GM21576 (cell line): ENCODE data around the gene CD82.
A peak's percentile ranks its signal among the peaks of the same experiment; 100 is the strongest.

Experiments
- ATAC-seq: cut with Tn5 transposase; IDR thresholded peaks from one replicate; pipeline ENCODE4 v1.9.1; 2021; ENCODE audit warnings: mild to moderate bottlenecking, moderate library complexity; ENCODE audit not compliant: unreplicated experiment

CD82 gene

DNA sequence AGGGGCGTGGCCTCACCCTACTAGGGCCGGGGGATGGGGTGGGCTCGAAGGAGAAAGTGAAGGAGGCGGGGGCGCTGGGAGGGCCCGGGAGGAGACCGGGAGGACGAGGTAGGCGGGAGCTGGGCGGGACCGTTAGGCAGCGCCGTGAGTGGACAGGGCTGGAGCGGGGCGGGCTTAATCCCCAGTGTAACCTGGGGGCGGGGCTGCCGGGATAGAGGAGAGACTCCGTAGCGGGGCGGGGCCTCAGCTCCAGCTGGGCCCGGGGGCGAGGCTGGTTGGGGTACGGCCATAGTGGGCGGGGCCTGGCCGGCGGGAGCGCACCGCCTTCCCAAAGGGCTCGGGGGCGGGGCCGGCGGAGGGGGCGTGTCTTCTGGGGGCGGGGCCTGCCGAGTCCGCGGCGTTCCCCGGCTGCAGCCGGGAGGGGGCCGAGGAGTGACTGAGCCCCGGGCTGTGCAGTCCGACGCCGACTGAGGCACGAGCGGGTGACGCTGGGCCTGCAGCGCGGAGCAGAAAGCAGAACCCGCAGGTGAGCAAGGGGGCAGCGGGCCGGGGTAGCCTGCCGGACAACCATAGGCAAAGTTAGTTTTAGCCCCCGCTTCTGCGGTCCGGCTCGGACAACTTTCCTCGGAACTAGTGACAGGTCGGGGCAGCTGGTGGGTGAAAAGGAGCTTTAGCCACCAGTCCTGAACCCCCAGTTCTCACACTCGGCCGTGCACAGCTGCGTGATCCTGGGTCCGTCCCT, at the start of gene CD82:
Gene CD82 (plus strand): TSS at position 453 of the 742 bp plus-strand sequence. CDS start 29,000 bp downstream, outside the sequence.
- ATAC-seq, result peak; percentile 75

DNA sequence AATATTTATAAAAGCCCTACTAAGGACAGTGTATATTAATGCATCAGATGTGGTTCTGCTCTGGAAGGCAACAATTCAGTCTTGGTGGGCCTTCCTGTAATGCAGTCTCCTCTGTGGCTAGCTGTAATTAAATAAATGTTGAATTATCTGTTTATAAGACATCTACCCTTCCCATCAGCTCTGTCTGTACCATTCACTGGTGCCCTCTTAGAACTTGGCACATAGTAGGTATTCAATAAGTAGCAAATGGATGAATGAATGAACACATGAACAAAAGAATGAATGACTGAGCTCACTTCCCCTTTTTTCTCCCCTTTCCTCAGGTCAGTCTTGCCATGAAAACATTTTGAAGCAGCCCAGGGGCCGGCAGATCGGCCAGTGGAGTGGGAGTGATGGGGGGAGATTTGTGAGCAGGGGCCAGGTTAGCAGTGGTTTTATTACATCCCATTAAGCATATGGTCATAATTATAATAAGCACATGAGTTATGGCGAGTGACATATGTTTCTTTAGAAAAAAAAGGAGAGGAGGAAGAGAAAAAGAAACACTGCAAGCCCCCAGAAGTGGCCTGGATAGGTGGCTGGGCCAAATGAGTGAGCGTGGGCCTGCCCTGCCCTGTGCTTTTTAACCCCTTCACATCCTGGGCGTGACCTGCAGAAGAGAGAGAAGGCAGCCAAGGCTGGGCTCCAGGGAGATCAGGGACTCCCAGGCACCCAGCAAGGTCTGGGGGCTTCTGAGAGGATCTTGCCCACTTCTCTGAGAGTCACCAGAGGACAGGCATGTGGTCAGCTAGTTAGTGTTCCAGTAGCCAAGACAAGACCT, 48.6 kb upstream of the CD82 start:
- no peak for ATAC-seq

- ATAC-seq, result no peak
Measured at GRCh38 chr11:44517541-44517940, 47.9 kb upstream of the CD82 start.

DNA sequence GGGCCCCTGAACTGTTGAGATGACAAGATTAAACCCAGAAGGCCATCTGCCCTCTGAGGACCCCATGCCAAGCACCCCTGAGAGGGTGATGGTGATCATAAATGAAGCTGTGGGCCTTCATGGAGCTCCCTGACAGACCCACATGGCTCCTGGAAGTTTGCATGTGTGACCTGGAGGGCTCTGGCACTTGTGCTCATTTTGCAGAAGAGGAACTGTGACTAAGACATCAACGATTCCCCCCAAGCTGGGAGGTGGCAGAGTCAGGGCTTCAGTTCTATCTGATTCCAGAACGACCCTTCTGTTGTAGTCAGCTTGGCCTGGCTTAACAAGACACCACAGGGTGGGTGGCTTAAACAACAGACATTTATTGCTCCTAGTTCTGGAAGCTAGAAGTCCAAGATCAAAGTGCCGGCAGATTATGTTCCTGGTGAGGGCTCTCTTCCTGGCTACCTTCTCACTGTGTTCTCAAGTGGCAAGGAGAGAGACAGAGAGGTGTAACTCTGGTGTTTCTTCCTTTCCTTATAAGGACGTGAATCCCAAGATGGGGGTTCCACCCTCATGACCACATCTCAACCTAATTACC, 46.4 kb upstream of the CD82 start:
- ATAC-seq, result no peak

- no peak for ATAC-seq
Measured at GRCh38 chr11:44519989-44520737, 45.3 kb upstream of the CD82 start.

DNA sequence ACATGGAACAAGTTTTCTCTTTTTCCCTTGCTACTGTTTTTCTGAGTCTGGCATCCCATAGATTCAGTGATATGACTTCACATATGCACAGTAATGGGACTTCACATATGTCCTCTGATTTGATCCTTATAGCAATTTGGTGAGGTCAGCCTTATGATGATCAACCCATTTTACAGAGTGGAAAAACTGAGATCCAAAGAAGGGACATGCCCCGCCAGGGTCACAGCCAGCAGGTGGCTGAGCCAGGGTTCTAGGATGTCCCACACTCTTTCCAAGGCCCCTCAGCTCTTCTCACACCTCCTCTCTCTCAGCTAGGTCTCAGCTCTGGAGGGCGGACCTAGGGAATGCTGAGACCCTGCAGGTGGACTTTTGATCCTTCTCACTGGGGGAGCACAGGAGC, 44.3 kb upstream of the CD82 start:
- no peak for ATAC-seq

DNA sequence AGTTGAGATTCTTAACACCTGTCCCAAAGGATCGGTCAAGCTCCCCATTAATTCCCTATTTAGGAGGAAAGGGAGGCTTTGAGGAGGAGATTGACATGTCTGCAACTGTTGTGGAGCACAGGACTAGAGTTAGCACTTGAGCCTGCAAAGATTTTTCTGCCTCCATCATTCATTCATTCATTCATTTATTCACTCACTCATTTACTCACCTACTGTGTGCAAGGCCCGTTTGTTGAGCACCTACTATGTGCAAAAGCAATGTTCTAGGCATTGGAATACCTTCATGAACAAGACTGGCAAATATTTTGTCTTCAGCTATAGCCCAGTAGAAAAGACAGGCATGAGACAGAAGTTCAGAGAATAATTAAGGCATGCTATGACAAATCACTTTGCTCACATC, 43.2 kb upstream of the CD82 start:
- ATAC-seq, result no peak

GRCh38 chr11:44524346-44524745, 41.1 kb upstream of the CD82 start:
- ATAC-seq, result no peak

DNA sequence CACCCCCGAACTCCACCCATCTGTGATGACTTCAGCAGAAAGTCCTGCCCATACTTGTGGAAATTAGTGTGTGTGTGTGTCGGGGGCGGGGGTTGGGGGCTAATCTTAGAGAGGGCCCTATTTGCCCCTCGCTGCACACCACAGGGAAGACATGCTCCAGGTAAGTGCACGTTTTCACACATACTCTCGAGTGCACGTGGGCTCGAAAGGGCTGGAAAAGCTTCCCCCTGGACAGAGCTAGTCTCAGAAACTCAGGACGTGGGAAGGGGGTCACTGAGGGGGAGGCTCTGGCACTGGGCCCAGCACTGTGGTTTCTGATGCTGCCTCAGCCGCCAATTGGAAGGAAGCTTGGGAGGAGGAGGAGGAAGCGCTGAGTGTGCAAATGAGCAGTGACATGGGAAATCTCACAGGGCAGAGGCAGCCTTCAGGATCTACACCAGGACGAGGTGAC, 40.7 kb upstream of the CD82 start:
- no peak for ATAC-seq

GRCh38 chr11:44525473-44526252, 39.8 kb upstream of the CD82 start:
- ATAC-seq, result no peak

DNA sequence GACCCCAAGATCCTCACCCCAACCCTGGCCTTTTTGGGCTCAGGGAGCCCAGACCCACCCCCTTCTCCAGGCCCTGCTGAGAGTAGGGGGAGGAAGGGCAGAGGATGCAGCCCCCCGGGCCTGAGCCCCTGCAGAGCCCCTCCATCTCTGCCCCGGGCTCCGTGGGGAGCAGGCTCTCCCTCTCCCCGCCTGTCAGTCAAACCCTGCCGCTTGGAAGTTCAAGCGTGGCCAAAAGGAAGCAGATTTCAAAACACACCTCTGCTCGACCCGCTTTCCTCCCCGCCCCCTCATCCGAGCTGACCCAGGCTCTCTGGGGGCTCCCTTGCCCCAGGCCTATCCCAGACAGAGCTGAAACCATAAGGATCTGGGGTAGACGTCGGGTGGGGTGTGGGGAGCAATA, 39.0 kb upstream of the CD82 start:
- no peak for ATAC-seq

- no peak for ATAC-seq
Measured at GRCh38 chr11:44527476-44527875, 38.0 kb upstream of the CD82 start.

DNA sequence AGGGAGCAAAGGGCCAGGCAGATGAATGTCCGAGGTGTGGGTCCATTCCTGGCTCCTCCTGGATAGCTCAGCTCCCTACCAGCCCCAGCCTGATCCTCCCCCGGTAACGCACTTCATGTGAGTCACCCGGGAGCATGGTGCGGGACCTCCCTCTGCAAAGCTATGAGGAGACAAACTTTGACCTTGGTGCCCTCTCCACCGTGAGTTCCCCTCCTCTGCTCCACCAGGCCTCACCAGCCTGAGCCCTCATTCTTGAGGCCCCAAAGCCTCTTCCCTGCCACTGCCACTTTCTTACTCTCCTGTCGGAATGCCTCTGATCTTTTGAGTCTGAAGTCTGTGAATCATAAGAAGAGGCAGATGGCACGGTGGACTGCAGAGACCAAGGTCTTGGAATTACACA, 37.4 kb upstream of the CD82 start:
- no peak for ATAC-seq

DNA sequence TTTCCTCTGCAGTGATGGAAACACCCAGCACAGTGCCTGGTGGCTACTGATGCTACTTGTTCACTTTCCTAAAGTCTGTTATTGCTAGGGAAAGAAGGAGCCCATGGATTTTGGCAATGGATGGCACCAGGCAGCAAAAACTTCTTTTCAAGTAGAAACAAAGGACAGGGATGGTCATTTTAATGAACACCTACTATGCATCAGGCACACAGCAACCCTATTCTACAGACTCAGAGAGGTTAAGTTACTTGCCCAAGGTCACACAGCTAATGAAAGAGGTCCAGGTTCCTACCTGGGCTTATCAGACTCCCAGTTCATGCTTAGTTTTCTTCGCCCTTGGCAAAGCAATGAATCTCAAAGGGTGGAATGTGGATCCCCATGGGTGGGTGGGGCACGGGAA, 36.9 kb upstream of the CD82 start:
- ATAC-seq, result no peak

DNA sequence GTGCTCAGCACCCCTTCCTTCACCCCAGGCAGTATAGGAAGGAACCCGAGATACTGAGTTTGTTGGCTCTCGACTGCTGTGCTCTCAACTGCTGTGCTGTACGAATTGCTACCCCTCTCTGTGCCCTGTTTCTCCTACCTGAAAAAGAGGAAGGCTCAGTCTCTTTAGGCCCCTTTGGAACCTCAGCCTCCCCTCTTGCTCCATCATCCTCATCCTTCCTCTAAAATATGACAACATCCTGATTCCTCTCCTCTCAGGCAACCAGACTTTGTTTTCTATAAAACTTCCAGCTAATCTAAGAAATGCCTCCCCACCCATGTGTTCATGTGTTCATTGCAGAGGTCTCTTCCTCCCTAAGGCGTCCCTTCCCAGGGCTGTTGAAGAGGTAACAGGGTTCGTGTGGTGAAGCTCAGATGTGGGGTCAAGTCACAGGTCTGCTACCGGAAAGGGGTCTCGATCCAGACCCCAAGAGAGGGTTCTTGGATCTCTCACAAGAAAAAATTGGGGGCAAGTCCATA, 35.5 kb upstream of the CD82 start:
- no peak for ATAC-seq

DNA sequence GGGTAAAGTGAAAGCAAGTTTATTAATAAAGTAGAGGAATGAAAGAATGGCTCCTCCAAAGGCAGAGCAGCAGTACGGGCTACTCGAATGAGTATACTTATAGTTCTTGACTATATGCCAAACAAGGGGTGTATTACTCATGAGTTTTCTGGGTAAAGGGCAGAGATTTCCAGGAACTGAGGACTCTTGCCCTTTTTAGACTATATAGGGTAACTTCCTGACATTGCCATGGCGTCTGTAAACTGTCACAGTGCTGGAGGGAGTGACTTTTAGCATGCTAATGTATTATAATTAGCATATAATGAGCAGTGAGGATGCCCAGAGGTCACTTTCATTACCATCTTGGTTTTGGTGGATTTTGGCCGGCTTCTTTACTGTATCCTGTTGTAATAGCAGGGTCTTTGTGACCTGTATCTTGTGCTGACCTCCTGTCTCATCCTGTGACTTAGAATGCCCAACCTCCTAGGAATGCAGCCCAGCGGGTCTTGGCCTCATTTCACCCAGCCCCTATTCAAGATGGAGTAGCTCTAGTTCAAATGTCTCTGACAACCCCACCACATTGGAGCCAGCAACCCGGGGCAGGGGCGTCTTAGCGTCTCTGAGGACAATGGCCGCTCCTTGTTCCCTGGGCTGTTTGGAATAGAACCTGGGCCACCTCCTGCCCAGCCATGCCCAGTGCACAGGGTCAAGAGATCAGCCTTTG, 34.9 kb upstream of the CD82 start:
- ATAC-seq, result no peak

DNA sequence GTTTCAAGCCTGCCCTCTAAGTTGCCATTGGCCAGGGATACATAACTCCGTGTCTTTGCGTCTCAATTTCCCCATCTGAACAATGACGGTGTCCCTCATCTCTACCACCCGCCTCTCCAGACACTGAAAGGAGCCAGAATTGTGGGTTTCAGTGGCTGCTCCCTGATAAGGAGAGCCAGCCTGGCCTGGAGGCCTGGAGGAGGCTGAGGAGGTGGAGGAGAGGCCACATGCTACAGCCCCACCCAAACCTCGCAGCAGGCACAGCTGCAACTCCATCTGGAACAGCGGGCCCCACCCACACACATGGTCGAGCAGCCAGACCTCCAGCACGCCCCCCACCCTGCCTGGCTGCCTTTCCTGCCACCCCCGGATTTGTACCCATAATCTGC, 34.4 kb upstream of the CD82 start:
- no peak for ATAC-seq

DNA sequence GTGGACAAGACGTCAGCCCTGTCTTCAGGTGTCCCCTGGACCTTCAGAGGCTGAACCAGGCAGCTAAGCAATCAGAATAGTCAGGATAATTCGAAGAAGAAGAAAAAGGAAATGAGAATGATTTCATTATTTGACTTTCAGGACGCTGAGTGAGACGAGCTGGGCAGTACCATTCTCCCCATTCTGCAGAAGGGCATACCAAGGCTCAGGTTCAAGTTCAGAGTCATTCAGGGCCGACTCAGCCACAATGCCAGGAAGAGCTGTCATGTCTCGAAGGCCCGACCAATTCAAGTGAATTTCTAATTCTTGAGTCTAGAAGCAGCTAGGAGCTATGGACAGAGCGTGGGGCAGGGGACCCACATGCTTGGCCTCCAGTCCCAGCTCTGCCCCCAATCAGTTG, 33.8 kb upstream of the CD82 start:
- no peak for ATAC-seq

DNA sequence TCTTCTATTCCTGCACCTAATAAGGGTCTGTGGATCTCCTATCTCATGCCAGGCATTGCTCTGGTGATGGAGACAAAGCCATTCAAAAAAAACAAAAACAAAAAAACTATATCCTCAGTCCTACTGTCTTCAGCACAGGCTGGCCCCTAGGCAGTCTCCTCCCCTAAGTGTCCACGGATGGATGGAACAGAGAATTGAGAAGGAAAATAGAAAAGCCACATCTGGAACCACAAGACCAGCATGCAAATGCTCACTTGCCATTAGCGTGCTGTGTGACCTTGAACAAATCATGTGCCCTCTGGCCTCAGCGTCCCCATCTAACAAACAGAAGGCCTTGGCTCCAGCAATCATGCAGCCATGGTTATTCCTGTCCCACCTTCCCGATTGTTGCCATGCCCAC, 32.7 kb upstream of the CD82 start:
- no peak for ATAC-seq
